Measurements from ENCODE around the gene WDPCP. TPM values are rescaled to one million over a fixed set of nuclear protein-coding genes. Genes with fewer than 3 reads are reported as not detected.
"Not testable (repeated sequence)": the region's sequence is repeated elsewhere in the genome, so short reads cannot be mapped to it uniquely, and the experiment has no call there.

Gene WDPCP
- total and polyA plus RNA-seq, 10 donors: 2.1 to 20.0 (median 13.3) TPM

GRCh38 chr2:63610525-63610924 is 22.2 kb upstream of the WDPCP start:
- Histone ChIP-seq H3K4me1 (no peaks in the 10 kb centered on the region), H3K36me3 (peaks cover 3 to 29% (median 23%) of the 10 kb centered on the region in 6 donors), H3K27me3 (replicated peaks in 1 of 7) (no peaks in the 10 kb centered on the region), H3K4me3 (no peak overlapping the region), H3K27ac (no peak overlapping the region), H3K9me3 (no peaks in the 10 kb centered on the region)
- TF ChIP-seq POLR2AphosphoS5 (IDR thresholded peaks at IDR 0.05) (no peak), CTCF (IDR thresholded peaks at IDR 0.05 in 8 of 11, conservative IDR thresholded peaks at IDR 0.05 in 3 of 11) (no peak), POLR2A (IDR thresholded peaks at IDR 0.05) (no peak)
- no peak for DNase-seq
- 93 to 96% (median 95%) methylated on average over 4 of the region's 4 CpGs for WGBS, 5 donors
- intact Hi-C loops (cut with DNase I; ENCODE audit: low total_unique reads): no loop called here

GRCh38 chr2:63608865-63609264 is 20.6 kb upstream of the WDPCP start:
- H3K27me3 ChIP-seq (replicated peaks in 1 of 7); H3K4me3 ChIP-seq; H3K27ac ChIP-seq; H3K4me1 ChIP-seq; intact Hi-C loops (cut with DNase I; ENCODE audit: low total_unique reads); H3K9me3 ChIP-seq; DNase-seq: not testable (repeated sequence)
- H3K36me3 ChIP-seq: peaks cover 3 to 46% (median 39%) of the 10 kb centered on the region in 6 donors
- 70 to 78% (median 77%) methylated on average over 8 of the region's 8 CpGs for WGBS, 5 donors

GRCh38 chr2:63604666-63605065 is 16.4 kb upstream of the WDPCP start:
- no peak for TF ChIP-seq POLR2AphosphoS5 (IDR thresholded peaks at IDR 0.05)
- H3K36me3 ChIP-seq: peaks cover 3 to 88% (median 71%) of the 10 kb centered on the region in 6 donors
- no peak for DNase-seq
- H3K4me3 ChIP-seq: no peak overlapping the region
- H3K9me3 ChIP-seq: no peaks in the 10 kb centered on the region
- intact Hi-C loops (cut with DNase I; ENCODE audit: low total_unique reads): no loop called here
- no peaks in the 10 kb centered on the region for H3K4me1 ChIP-seq
- H3K27ac ChIP-seq: no peak overlapping the region
- H3K27me3 ChIP-seq (replicated peaks in 1 of 7): no peaks in the 10 kb centered on the region
- WGBS, 5 donors: 88 to 96% (median 93%) methylated on average over 4 of the region's 4 CpGs

- Histone ChIP-seq H3K27ac (no peak overlapping the region), H3K9me3 (no peaks in the 10 kb centered on the region), H3K4me3 (no peak overlapping the region), H3K27me3 (replicated peaks in 1 of 7) (no peaks in the 10 kb centered on the region), H3K4me1 (peaks cover 0 to 6% (median 0%) of the 10 kb centered on the region in 6 donors), H3K36me3 (peaks cover 0 to 100% (median 74%) of the 10 kb centered on the region in 6 donors)
- TF ChIP-seq POLR2AphosphoS5 (IDR thresholded peaks at IDR 0.05) (no peak), CTCF (IDR thresholded peaks at IDR 0.05 in 8 of 11, conservative IDR thresholded peaks at IDR 0.05 in 3 of 11) (no peak)
- no peak for DNase-seq
- intact Hi-C loops (cut with DNase I; ENCODE audit: low total_unique reads): no loop called here
- 88 to 95% (median 93%) methylated on average over 1 of the region's 1 CpG for WGBS, 5 donors
Measured at GRCh38 chr2:63600881-63601460, 12.7 kb upstream of the WDPCP start.

- 90 to 97% (median 93%) methylated on average over 2 of the region's 2 CpGs for WGBS, 5 donors
- H3K27me3 ChIP-seq (replicated peaks in 1 of 7): no peaks in the 10 kb centered on the region
- peaks cover 0 to 100% (median 70%) of the 10 kb centered on the region in 6 donors for H3K36me3 ChIP-seq
- TF ChIP-seq POLR2AphosphoS5 (IDR thresholded peaks at IDR 0.05) (no peak), POLR2A (IDR thresholded peaks at IDR 0.05) (no peak), CTCF (IDR thresholded peaks at IDR 0.05 in 8 of 11, conservative IDR thresholded peaks at IDR 0.05 in 3 of 11) (no peak)
- H3K4me1 ChIP-seq: peaks cover 0 to 19% (median 6%) of the 10 kb centered on the region in 6 donors
- DNase-seq: no peak
- no peak overlapping the region for H3K4me3 ChIP-seq
- intact Hi-C loops (cut with DNase I; ENCODE audit: low total_unique reads): no loop called here
- no peak overlapping the region for H3K27ac ChIP-seq
- H3K9me3 ChIP-seq: no peaks in the 10 kb centered on the region
Measured at GRCh38 chr2:63598981-63599380, 10.7 kb upstream of the WDPCP start.

Measured in spleen (tissue), 11 donors.